CD4-positive, alpha-beta T cell (primary cell): ENCODE results near the gene GUK1. TPM values are rescaled to one million over a fixed set of nuclear protein-coding genes. Genes with fewer than 3 reads are reported as not detected.
A peak's percentile ranks its signal among the peaks of the same experiment; 100 is the strongest.

Experiments
- ATAC-seq: fragments of 200-7000 bp; cut with Tn5 transposase; one replicate; pipeline ENCODE4 v1.10.0; 2022; ENCODE audit warnings: mild to moderate bottlenecking; ENCODE audit not compliant: poor library complexity
- CTCF ChIA-PET: fragments of 350-600 bp; sonication (Branson Sonifier 250); formaldehyde crosslinking; loops from one replicate; lab custom pipeline; 2021; ENCODE audit warnings: antibody characterized with exemption, inconsistent platforms; lab: Charles Lee
- POLR2A ChIA-PET: fragments of 350-600 bp; sonication (Branson Sonifier 250); formaldehyde crosslinking; loops from one replicate; lab custom pipeline; 2021; ENCODE audit warnings: antibody characterized with exemption, inconsistent platforms; lab: Charles Lee
- DNase-seq, 14 experiments: peaks; one replicate each; pipeline ENCODE4 v3.0.0-alpha.2; 2013 to 2020; ENCODE audit warnings: mixed read lengths in 2 of 14
- H3K27ac ChIP-seq, 2 donors: one replicate each; pipeline versions ENCODE4 v1.5.1 to v1.7.0; 2013; ENCODE audit warnings: low read length in 2 of 2, low read depth in 1 of 2, mild to moderate bottlenecking in 1 of 2
- H3K27me3 ChIP-seq, 2 experiments: 1 replicate in 1 of 2; 2 replicates in 1 of 2; pipeline versions ENCODE4 v1.6.1 to v1.7.0; 2013; ENCODE audit warnings: low read length in 2 of 2, control low read depth in 1 of 2, mild to moderate bottlenecking in 1 of 2, moderate library complexity in 1 of 2; ENCODE audit not compliant: insufficient read depth in 2 of 2, control insufficient read depth in 1 of 2
- H3K36me3 ChIP-seq: one replicate; pipeline ENCODE4 v1.6.1; 2013; ENCODE audit warnings: low read length, control low read depth; ENCODE audit not compliant: insufficient read depth
- H3K4me1 ChIP-seq: one replicate; pipeline ENCODE4 v1.6.1; 2013; ENCODE audit warnings: low read length, control low read depth; ENCODE audit not compliant: insufficient read depth
- H3K4me3 ChIP-seq: one replicate; pipeline ENCODE4 v1.5.1; 2013; ENCODE audit warnings: mild to moderate bottlenecking, low read length, moderate library complexity
- H3K9me3 ChIP-seq, 2 experiments: 1 replicate in 1 of 2; 2 replicates in 1 of 2; pipeline versions ENCODE4 v1.6.1 to v1.7.0; 2013; ENCODE audit warnings: low read length in 2 of 2, mild to moderate bottlenecking in 2 of 2, control low read depth in 1 of 2, moderate library complexity in 1 of 2; ENCODE audit not compliant: control insufficient read depth in 1 of 2, insufficient read depth in 1 of 2
- H3K27ac Mint-ChIP-seq: one replicate; pipeline ENCODE4 v1.8.0; 2020; ENCODE audit warnings: mixed read lengths
- H3K27me3 Mint-ChIP-seq: one replicate; pipeline ENCODE4 v1.8.0; 2021; ENCODE audit warnings: mixed read lengths
- H3K36me3 Mint-ChIP-seq: one replicate; pipeline ENCODE4 v1.8.0; 2021; ENCODE audit warnings: low read depth, mixed read lengths
- H3K4me1 Mint-ChIP-seq: one replicate; pipeline ENCODE4 v1.8.0; 2021; ENCODE audit warnings: low read depth, mixed read lengths
- H3K4me3 Mint-ChIP-seq: one replicate; pipeline ENCODE4 v1.8.0; 2020; ENCODE audit warnings: mild to moderate bottlenecking, mixed read lengths
- H3K9me3 Mint-ChIP-seq: one replicate; pipeline ENCODE4 v1.8.0; 2020; ENCODE audit warnings: mixed read lengths
- intact Hi-C, 2 experiments: fragments of 100-400 bp; cut with DNase I in 1 of 2; cut with micrococcal nuclease in 1 of 2; formaldehyde crosslinking; loops; one replicate each; pipeline versions ENCODE4 v1.15.1 to v1.9.0; 2023 to 2025; cut with DNase I, micrococcal nuclease
- total RNA-seq, 174 experiments: library from RNA in 2 of 174; stranded (reverse) in 2 of 174; gene quantifications; one replicate each; pipeline ENCODE4 v1.2.3 and lab custom pipeline; 2021 to 2026
- TF ChIP-seq, protein P1 (sequence below): fragments of 200-600 bp; IDR thresholded peaks from one replicate; pipeline ENCODE4 v1.8.0; 2022; ENCODE audit warnings: antibody characterized with exemption, mild to moderate bottlenecking

Gene GUK1
- total RNA-seq, 2 experiments from 2014 or later: 373 to 378 TPM

GRCh38 chr1:228136901-228137300, 3.2 kb upstream of the GUK1 start:
- no peaks in the 10 kb centered on the region for H3K27me3 Mint-ChIP-seq
- ATAC-seq (no peak), DNase-seq (peak in 1 of 14 experiments; percentile 52)
- H3K9me3 Mint-ChIP-seq: no peaks in the 10 kb centered on the region
- H3K27ac Mint-ChIP-seq: peak overlapping the region; percentile 73
- CTCF ChIA-PET: interaction anchor here (3.7 kb wide), 1 partner anchor 29 kb away, joined by 39 read pairs; the partner anchor contains the start of gene IBA57
- peaks cover 13% of the 10 kb centered on the region for H3K36me3 Mint-ChIP-seq
- no peaks in the 10 kb centered on the region for H3K9me3 ChIP-seq
- H3K4me1 ChIP-seq: peaks cover 19% of the 10 kb centered on the region
- no peak overlapping the region for H3K4me3 Mint-ChIP-seq
- no peak overlapping the region for H3K4me3 ChIP-seq
- POLR2A ChIA-PET: interaction anchor here (1.0 to 1.8 kb wide), 2 partner anchors 28 to 30 kb away, joined by 3 to 10 read pairs; partner anchors contain the start of gene IBA57
- peaks cover 4% of the 10 kb centered on the region for H3K36me3 ChIP-seq
- no peak overlapping the region for H3K27ac ChIP-seq
- H3K4me1 Mint-ChIP-seq: peaks cover 22% of the 10 kb centered on the region
- H3K27me3 ChIP-seq: peaks cover 0 to 3% of the 10 kb centered on the region in 2 experiments
- TF ChIP-seq, protein P1, sequence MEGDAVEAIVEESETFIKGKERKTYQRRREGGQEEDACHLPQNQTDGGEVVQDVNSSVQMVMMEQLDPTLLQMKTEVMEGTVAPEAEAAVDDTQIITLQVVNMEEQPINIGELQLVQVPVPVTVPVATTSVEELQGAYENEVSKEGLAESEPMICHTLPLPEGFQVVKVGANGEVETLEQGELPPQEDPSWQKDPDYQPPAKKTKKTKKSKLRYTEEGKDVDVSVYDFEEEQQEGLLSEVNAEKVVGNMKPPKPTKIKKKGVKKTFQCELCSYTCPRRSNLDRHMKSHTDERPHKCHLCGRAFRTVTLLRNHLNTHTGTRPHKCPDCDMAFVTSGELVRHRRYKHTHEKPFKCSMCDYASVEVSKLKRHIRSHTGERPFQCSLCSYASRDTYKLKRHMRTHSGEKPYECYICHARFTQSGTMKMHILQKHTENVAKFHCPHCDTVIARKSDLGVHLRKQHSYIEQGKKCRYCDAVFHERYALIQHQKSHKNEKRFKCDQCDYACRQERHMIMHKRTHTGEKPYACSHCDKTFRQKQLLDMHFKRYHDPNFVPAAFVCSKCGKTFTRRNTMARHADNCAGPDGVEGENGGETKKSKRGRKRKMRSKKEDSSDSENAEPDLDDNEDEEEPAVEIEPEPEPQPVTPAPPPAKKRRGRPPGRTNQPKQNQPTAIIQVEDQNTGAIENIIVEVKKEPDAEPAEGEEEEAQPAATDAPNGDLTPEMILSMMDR: no peak
- intact Hi-C loops: loop anchor here (2.0 to 10.0 kb wide), 4 partner anchors 54 to 328 kb away; partner anchors contain the start of genes ARF1 (in 1 of the 2) and TRIM11 (in 1 of the 2)

- ChIA-PET POLR2A (interaction anchor here (1.0 to 1.7 kb wide), 5 partner anchors 12 to 29 kb away, joined by 3 to 10 read pairs (median 7); no protein-coding TSS in a partner anchor), CTCF (interaction anchor here (2.2 to 3.7 kb wide), 2 partner anchors 9 to 26 kb away, joined by 11 to 39 read pairs; partner anchors contain the start of gene IBA57)
- DNase-seq (peak in 1 of 14 experiments; percentile 16), ATAC-seq (peak; percentile 0)
- Histone ChIP-seq H3K36me3 (peaks cover 13% of the 10 kb centered on the region), H3K4me1 (peaks cover 45% of the 10 kb centered on the region), H3K9me3 (no peaks in the 10 kb centered on the region), H3K4me3 (peak overlapping the region; percentile 70), H3K27ac (peak overlapping the region; percentile 82 to 95), H3K27me3 (no peaks in the 10 kb centered on the region)
- Mint-ChIP-seq H3K9me3 (no peaks in the 10 kb centered on the region), H3K36me3 (peaks cover 30% of the 10 kb centered on the region), H3K4me1 (peaks cover 44% of the 10 kb centered on the region), H3K27ac (peak overlapping the region; percentile 94), H3K27me3 (no peaks in the 10 kb centered on the region), H3K4me3 (peak overlapping the region; percentile 90)
- intact Hi-C loops: loop anchor here (1.0 to 10.0 kb wide), 5 partner anchors 30 to 325 kb away; partner anchors contain the start of genes MRPL55 (in 1 of the 2) and TRIM11 (in 1 of the 2)
- TF ChIP-seq, protein P1: no peak
Measured at GRCh38 chr1:228139406-228139930, 611 bp upstream of the GUK1 start.

DNA sequence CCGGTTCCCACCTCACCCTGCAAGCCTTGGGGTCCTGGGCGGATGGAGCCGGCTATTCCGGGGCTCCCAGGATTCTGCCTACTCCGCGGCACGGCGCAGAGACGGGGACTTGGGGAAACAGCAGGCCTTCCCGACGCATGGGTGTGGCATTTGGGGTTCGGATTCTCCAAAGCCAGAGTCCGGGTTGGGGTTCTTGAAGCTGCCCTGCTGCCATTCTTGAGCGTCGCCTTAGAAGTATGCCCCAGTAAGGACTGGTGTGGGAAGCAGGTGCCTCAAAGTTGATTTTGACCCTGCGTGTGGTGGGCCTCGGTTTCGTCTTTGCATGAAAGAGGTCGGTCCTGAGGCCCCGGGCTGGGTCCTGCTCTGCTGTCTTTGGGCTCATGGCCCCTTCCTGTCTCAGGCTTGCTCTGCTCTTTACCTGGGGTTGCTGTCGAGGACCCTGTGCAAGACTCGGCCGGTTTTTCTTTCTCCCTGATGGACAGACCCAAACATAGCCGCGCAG, 696 bp downstream of the GUK1 start:
- Mint-ChIP-seq H3K4me1 (peaks cover 44% of the 10 kb centered on the region), H3K9me3 (no peaks in the 10 kb centered on the region), H3K27me3 (no peaks in the 10 kb centered on the region), H3K4me3 (peak overlapping the region; percentile 90), H3K36me3 (peaks cover 34% of the 10 kb centered on the region), H3K27ac (peak overlapping the region; percentile 94)
- intact Hi-C loops: loop anchor here (1.0 to 10.0 kb wide), 5 partner anchors 24 to 1364 kb away; partner anchors contain the start of genes ARF1 (in 1 of the 2), IBA57 (in 1 of the 2), MRPL55 (in 1 of the 2) and NUP133 (in 1 of the 2)
- Histone ChIP-seq H3K4me1 (peaks cover 56% of the 10 kb centered on the region), H3K9me3 (no peaks in the 10 kb centered on the region), H3K27me3 (no peaks in the 10 kb centered on the region), H3K36me3 (peaks cover 24% of the 10 kb centered on the region), H3K4me3 (peak overlapping the region; percentile 78), H3K27ac (peak overlapping the region; percentile 92 to 97)
- CTCF ChIA-PET: interaction anchor here (1.0 to 2.2 kb wide), 4 partner anchors 10 to 318 kb away, joined by 3 to 11 read pairs (median 9); no protein-coding TSS in a partner anchor
- TF ChIP-seq, protein P1: no peak
- no peak for ATAC-seq
- POLR2A ChIA-PET: interaction anchor here (1.0 to 1.8 kb wide), 10 partner anchors 8 to 346 kb away, joined by 3 to 56 read pairs (median 7); partner anchors contain the start of genes ARF1, IBA57 and RNF187
- DNase-seq: no peak
